Heart left ventricle (tissue), 16 donors: ENCODE data around the gene CLNK. TPM values are rescaled to one million over a fixed set of nuclear protein-coding genes. Genes with fewer than 3 reads are reported as not detected.

Experiments
- ATAC-seq, 4 donors: fragments of 200-7000 bp; cut with Tn5 transposase; one replicate each; pipeline ENCODE4 v1.9.1; 2020 to 2022; ENCODE audit warnings: moderate library complexity in 4 of 4, mild to moderate bottlenecking in 3 of 4, moderate number of reproducible peaks in 1 of 4
- DNase-seq, 5 donors: peaks; one replicate each; pipeline ENCODE4 v3.0.0-alpha.2; 2020
- H3K27ac ChIP-seq, 12 donors: fragments of 200-600 bp; sonication (generic) in 4 of 12; one replicate each; pipeline versions ENCODE4 v1.5.0 to v1.8.0; 2016 to 2022; ENCODE audit warnings: mild to moderate bottlenecking in 2 of 12
- H3K27me3 ChIP-seq, 9 donors: fragments of 200-600 bp; sonication (generic) in 2 of 9; one replicate each; pipeline versions ENCODE4 v1.5.1 to v1.8.0; 2016 to 2022; ENCODE audit warnings: mild to moderate bottlenecking in 3 of 9
- H3K36me3 ChIP-seq, 9 donors: fragments of 200-600 bp; sonication (generic) in 2 of 9; one replicate each; pipeline versions ENCODE4 v1.5.0 to v1.8.0; 2018 to 2022; ENCODE audit warnings: mild to moderate bottlenecking in 2 of 9
- H3K4me1 ChIP-seq, 12 donors: fragments of 200-600 bp; sonication (generic) in 4 of 12; one replicate each; pipeline versions ENCODE4 v1.5.0 to v1.8.0; 2016 to 2022; ENCODE audit warnings: mild to moderate bottlenecking in 3 of 12
- H3K4me3 ChIP-seq, 12 donors: fragments of 200-600 bp; sonication (generic) in 4 of 12; one replicate each; pipeline versions ENCODE4 v1.5.0 to v1.8.0; 2017 to 2022; ENCODE audit warnings: mild to moderate bottlenecking in 9 of 12, moderate library complexity in 4 of 12
- H3K9me3 ChIP-seq, 12 donors: fragments of 200-600 bp; sonication (generic) in 4 of 12; one replicate each; pipeline versions ENCODE4 v1.5.0 to v1.8.0; 2016 to 2022; ENCODE audit warnings: mild to moderate bottlenecking in 1 of 12
- POLR2A ChIP-seq, 2 donors: fragments of 450-650 bp; IDR thresholded peaks; one replicate each; pipeline ENCODE4 v1.6.1; 2017; ENCODE audit warnings: antibody characterized with exemption in 2 of 2, mild to moderate bottlenecking in 2 of 2, moderate library complexity in 2 of 2
- WGBS, 4 donors: extraction: QIAGEN DNeasy Blood & Tissue Kit in 2 of 4; methylation state at CpG; one replicate each; pipeline versions ENCODE4 v1.1.5 to v1.1.7; 2013 to 2018; 5-methylcytosine and 5-hydroxymethylcytosine counted together
- intact Hi-C, 10 donors: fragments of 100-400 bp; cut with DNase I; formaldehyde crosslinking; loops; one replicate each; pipeline versions ENCODE4 v1.11.1 to v1.14.2; 2022
- polyA plus RNA-seq, 2 donors: library from polyadenylated mRNA; stranded (reverse); fragments of 200-250 nt; gene quantifications; one replicate each; pipeline ENCODE4 v1.2.3, GENCODE V29; 2013
- total RNA-seq, 9 donors: library from RNA; depleted of rRNA in 2 of 9; stranded (reverse); fragments of >200 nt in 2 of 9; fragmentation: NEBNext Ultra II Directional in 3 of 9; extraction: Animal tissue kit (Norgen Biotek cat#: 25700) in 3 of 9; gene quantifications; one replicate each; pipeline versions ENCODE4 v1.1.0 to v1.2.4, GENCODE V29; 2016 to 2023
- TF ChIP-seq, protein P1 (sequence below), 12 donors: fragments of 200-600 bp; sonication (generic) in 4 of 12; IDR thresholded peaks; one replicate each; pipeline versions ENCODE4 v1.5.0 to v1.8.0; 2018 to 2022; ENCODE audit warnings: antibody characterized with exemption in 12 of 12, mild to moderate bottlenecking in 5 of 12
- donor health status: ischemic (EF 13 %, LVEDD 7.1; RV severe dilation, severe dysfunction).
- donor health status: healthy with polysubstance abuse.
- donor health status: DM: no; HTN: yes; CAD: no.
- donor health status: DM: no; HTN: no; CAD: no.
- donor health status: ischemic (EF 25% LVEDD 6.9; RV normal size, moderate dysfunction).
- donor health status: ischemic (EF 25% LVEDD 5.7; RV mildly dilated, moderate dysfunction).
- donor health status: healthy.
- donor health status: DM: yes; HTN: yes; CAD: no.
- donor health status: ischemic (EF 35%, LVEDD 5.7; RV mildly dilated, moderate dysfunction).
- donor health status: nonischemic (EF 11% LVEDD 7.7; RV severe dilation, severe dysfunction).
- donor health status: DM: yes; HTN: yes; CAD: no.
- donor health status: PGD.
- donor health status: ischemic (EF 29% LVEDD 5.4; RV normal size, mild dysfunction).
- donor health status: nonischemic (EF 23%, LVEDD 6.1; RV moderate dilation, normal function).

Gene CLNK
- total and polyA plus RNA-seq, 11 donors, result 0.01 to 0.16 (median 0.11) TPM; not detected in 8

DNA sequence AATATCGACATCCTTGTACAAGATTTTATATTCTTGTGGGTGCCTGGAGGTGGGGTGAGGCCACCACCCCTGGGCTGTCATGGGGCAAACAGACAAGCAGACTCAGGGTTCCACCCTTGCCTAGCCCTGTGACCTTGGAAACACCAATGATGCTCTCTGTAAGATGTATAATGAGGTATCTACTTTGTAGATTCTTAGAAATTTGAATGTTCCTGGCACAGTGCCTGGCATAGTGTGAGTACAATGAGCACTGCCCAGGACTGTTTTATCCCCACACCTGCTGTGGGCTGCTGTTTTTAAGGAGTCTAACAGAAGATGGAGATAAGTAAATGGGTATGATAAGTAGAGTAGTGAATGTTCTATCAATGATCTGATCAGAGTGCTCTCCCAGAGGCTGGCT lies 230.4 kb downstream of the CLNK start:
- Histone ChIP-seq H3K27ac (no peak overlapping the region), H3K27me3 (peaks cover 0 to 8% (median 0%) of the 10 kb centered on the region in 9 donors), H3K4me1 (peaks cover 0 to 21% (median 8%) of the 10 kb centered on the region in 12 donors), H3K9me3 (peaks cover 0 to 18% (median 0%) of the 10 kb centered on the region in 12 donors), H3K4me3 (no peak overlapping the region), H3K36me3 (peaks cover 0 to 55% (median 36%) of the 10 kb centered on the region in 9 donors)
- ATAC-seq (no peak), DNase-seq (no peak)
- intact Hi-C loops, result loop anchor here in 1 of 10 donors (10.0 kb wide), 1 partner anchor 71 kb away; no protein-coding TSS in a partner anchor
- TF ChIP-seq, protein P1, sequence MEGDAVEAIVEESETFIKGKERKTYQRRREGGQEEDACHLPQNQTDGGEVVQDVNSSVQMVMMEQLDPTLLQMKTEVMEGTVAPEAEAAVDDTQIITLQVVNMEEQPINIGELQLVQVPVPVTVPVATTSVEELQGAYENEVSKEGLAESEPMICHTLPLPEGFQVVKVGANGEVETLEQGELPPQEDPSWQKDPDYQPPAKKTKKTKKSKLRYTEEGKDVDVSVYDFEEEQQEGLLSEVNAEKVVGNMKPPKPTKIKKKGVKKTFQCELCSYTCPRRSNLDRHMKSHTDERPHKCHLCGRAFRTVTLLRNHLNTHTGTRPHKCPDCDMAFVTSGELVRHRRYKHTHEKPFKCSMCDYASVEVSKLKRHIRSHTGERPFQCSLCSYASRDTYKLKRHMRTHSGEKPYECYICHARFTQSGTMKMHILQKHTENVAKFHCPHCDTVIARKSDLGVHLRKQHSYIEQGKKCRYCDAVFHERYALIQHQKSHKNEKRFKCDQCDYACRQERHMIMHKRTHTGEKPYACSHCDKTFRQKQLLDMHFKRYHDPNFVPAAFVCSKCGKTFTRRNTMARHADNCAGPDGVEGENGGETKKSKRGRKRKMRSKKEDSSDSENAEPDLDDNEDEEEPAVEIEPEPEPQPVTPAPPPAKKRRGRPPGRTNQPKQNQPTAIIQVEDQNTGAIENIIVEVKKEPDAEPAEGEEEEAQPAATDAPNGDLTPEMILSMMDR (IDR thresholded peaks at IDR 0.05), result no peak
- no peak for TF ChIP-seq POLR2A (IDR thresholded peaks at IDR 0.05)
- 83 to 100% (median 99%) methylated on average over 1 of the region's 1 CpG for WGBS, 4 donors

DNA sequence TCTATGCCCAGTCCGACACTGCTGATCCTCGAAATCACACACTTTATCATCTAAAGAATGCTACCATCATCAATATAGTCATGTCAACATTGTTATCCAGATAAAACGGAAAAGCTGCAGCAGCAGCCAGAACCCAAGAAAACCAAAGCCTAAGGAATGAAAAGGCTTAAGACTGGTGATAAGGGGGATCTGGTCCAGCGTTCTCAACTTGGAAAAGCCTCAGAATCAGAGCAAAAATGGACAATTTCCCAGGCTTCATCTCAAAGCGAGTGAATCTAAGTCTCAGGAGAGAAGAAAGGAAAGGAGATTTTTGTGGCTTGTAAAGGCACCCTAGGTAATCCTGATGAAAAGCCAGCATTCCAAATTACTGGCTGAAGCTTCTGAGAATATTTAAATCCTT lies 235.6 kb downstream of the CLNK start:
- intact Hi-C loops, result no loop called here
- Histone ChIP-seq H3K9me3 (peaks cover 0 to 63% (median 16%) of the 10 kb centered on the region in 12 donors), H3K4me3 (no peak overlapping the region), H3K27ac (no peak overlapping the region), H3K27me3 (no peaks in the 10 kb centered on the region), H3K36me3 (peaks cover 5 to 87% (median 50%) of the 10 kb centered on the region in 9 donors), H3K4me1 (peaks cover 0 to 6% (median 0%) of the 10 kb centered on the region in 12 donors)
- DNase-seq, result no peak
- no peak for ATAC-seq
- TF ChIP-seq, protein P1 (IDR thresholded peaks at IDR 0.05), result no peak
- no peak for TF ChIP-seq POLR2A (IDR thresholded peaks at IDR 0.05)
- 79 to 84% (median 83%) methylated on average over 5 of the region's 5 CpGs for whole genome bisulfite sequencing, 4 donors

DNA sequence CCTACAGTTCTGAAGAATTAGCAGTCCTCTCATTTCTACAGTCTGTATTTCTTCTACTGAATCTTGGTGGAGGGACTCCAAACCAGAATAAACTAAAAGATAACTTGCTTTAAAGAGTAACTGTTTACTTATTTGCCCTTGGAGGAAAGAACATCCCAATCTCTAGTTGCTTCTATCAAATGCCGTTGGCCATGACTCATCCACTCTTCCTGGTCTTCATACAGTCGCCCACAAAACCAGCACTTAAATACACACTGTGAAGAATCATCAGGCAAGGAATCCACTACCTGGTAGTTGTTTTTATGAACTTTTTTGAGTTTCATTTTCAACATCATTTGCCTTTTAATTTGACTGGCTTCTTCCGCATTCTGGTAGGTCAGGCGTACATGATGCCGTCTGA lies 241.6 kb downstream of the CLNK start:
- Histone ChIP-seq H3K27me3 (no peaks in the 10 kb centered on the region), H3K4me1 (no peaks in the 10 kb centered on the region), H3K4me3 (no peak overlapping the region), H3K9me3 (peaks cover 0 to 65% (median 32%) of the 10 kb centered on the region in 12 donors), H3K27ac (no peak overlapping the region), H3K36me3 (peaks cover 5 to 41% (median 23%) of the 10 kb centered on the region in 9 donors)
- 92 to 96% (median 94%) methylated on average over 5 of the region's 5 CpGs for WGBS, 4 donors
- TF ChIP-seq, protein P1 (IDR thresholded peaks at IDR 0.05), result no peak
- TF ChIP-seq POLR2A (IDR thresholded peaks at IDR 0.05), result no peak
- intact Hi-C loops, result no loop called here
- no peak for DNase-seq
- ATAC-seq, result no peak

DNA sequence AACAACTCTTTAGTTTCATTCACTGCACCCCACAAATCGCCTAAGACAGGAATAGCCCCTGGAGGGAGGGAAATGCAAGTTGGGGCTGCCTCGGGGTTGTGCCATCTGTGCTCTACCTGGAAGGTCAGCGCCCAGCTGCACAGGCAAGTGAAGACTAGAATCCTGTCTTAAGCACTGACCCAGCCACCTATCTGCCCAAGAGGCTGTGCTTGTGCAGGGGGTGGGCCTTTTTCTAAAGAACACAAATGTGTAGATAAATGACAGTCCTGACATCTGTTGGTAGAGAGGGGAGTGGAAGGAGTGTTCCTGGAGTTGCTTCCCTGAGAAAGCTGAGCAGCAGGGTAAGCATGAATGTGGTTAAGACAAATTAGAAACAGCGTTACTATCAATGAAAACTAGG lies 243.1 kb downstream of the CLNK start:
- ATAC-seq (no peak), DNase-seq (no peak)
- H3K9me3 ChIP-seq, result peaks cover 0 to 51% (median 26%) of the 10 kb centered on the region in 12 donors
- TF ChIP-seq, protein P1 (IDR thresholded peaks at IDR 0.05), result no peak
- no peak for TF ChIP-seq POLR2A (IDR thresholded peaks at IDR 0.05)
- no peak overlapping the region for H3K4me3 ChIP-seq
- no peak overlapping the region for H3K27ac ChIP-seq
- H3K4me1 ChIP-seq, result no peaks in the 10 kb centered on the region
- 87 to 90% (median 88%) methylated on average over 4 of the region's 4 CpGs for WGBS, 4 donors
- intact Hi-C loops, result no loop called here
- peaks cover 5 to 29% (median 22%) of the 10 kb centered on the region in 9 donors for H3K36me3 ChIP-seq
- H3K27me3 ChIP-seq, result no peaks in the 10 kb centered on the region
